ENCODE data around the gene PACSIN2. TPM values are rescaled to one million over a fixed set of nuclear protein-coding genes. Genes with fewer than 3 reads are reported as not detected.
A peak's percentile ranks its signal among the peaks of the same experiment; 100 is the strongest.

The PACSIN2 gene
- total RNA-seq, 1 donor from 2014 or later: 48.6 TPM

DNA sequence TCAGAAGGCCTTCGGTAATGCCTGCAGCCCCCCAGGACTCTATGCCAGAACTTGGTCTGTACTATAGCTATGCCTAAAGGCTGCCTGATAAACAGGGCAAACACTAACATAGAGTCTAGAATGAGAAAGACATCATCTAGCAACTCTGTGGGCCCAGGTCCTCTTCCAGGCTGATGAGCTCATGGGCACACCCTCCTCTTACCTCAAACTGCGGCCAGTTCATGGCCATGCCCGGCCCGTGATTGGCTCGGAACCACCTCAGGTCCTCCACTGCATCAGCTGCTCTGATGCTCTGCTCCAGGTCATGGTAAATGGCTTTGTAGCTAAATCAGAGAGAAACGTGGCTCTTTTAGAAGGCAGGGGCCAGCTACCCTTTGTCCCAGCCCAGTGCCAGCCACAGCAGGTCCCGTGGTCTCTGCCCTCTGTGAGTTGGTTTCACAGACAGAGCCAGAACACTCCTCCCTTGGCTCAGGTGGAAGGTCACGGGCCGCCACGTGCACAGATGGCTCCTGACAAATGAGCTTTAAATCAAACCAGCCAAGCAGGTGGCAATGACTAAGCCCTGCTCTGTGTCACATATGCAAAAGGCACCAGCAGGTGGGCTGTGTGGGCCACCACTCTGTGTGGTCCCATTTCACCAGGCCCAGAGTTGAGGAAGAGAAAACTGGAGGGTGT lies 132.8 kb downstream of the PACSIN2 start:
- intact Hi-C loops (cut with DNase I): no loop called here
- ATAC-seq: no peak

DNA sequence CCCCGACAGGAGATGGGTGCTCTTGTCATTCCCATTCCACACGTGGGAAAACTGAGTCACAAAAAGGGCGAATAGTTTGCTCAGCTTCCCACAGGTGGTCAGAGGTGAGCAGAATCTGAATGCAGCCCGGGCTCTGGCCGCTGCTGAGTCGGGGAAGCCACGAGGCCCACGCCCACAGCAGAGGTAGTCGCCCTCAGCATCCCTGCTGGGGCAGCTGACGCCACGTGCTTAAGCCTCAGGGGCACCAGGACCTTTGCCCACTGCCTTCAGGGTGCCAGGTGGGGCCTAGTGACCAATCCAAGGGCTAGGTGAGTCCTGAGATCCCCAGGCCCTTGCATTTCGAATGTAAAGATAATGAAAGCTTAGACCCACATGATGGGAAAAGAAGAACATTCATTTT lies 133.7 kb downstream of the PACSIN2 start:
- DNase-seq (ENCODE audit: low spot score): no peak
- intact Hi-C loops (cut with DNase I): no loop called here
- no peak for ATAC-seq

More for the DNA sequence above, 132.8 kb downstream of the PACSIN2 start:
- no peak for DNase-seq (ENCODE audit: low spot score)

DNA sequence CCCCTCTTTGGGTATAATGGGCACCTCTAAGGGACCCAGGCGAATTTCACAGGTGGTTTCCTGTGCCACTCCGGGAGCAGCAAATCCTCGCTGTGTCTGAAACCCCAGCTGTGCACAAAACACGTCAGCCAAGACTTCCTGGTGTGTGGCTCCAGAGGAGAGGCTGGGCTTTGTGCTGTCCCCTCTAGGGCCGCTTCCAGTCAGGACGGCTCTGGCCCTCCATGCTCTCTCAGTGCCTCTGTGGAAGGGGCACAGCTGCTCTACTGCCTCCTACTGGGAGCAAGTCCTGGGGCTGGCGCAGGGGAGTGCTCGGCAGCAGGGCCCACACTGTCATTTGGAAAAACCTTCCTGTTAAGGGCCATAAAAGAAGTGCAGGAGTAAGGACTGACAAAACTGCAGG lies 134.1 kb downstream of the PACSIN2 start:
- DNase-seq (ENCODE audit: low spot score): no peak
- ATAC-seq: no peak
- intact Hi-C loops (cut with DNase I): no loop called here

GRCh38 chr22:42879371-42880021 lies 135.5 kb downstream of the PACSIN2 start:
- DNase-seq (ENCODE audit: low spot score) (no peak), ATAC-seq (no peak)
- intact Hi-C loops (cut with DNase I): no loop called here

GRCh38 chr22:42878561-42879305 lies 136.2 kb downstream of the PACSIN2 start:
- ATAC-seq (no peak), DNase-seq (ENCODE audit: low spot score) (no peak)
- intact Hi-C loops (cut with DNase I): no loop called here

- ATAC-seq: no peak
- DNase-seq (ENCODE audit: low spot score): no peak
- intact Hi-C loops (cut with DNase I): no loop called here
These were observed 137.2 kb downstream of the PACSIN2 start for GRCh38 chr22:42877597-42878340.

GRCh38 chr22:42877158-42877557 lies 137.8 kb downstream of the PACSIN2 start:
- intact Hi-C loops (cut with DNase I): no loop called here
- DNase-seq (ENCODE audit: low spot score): no peak
- ATAC-seq: no peak

DNA sequence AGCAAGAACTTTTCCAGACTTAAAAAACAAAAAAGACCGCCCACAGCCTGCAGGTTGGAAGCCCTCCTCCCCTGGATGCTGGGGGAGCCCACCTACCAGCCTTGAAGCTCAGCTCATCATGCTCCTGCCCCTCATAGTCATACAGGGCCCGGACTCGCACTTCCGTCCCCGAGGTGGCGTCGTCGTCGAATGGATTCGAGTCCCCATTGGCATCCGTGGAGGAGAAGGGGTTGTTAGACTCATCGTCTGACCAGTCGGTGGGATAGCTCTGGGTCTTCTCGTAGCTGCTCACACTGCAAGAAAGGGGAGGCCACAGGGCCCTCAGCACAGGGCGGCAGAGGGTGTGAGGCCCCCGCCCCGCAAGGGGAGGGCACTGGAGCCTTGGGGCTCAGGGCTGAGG lies 138.9 kb downstream of the PACSIN2 start:
- intact Hi-C loops (cut with DNase I): no loop called here
- DNase-seq (ENCODE audit: low spot score): no peak
- ATAC-seq: no peak

DNA sequence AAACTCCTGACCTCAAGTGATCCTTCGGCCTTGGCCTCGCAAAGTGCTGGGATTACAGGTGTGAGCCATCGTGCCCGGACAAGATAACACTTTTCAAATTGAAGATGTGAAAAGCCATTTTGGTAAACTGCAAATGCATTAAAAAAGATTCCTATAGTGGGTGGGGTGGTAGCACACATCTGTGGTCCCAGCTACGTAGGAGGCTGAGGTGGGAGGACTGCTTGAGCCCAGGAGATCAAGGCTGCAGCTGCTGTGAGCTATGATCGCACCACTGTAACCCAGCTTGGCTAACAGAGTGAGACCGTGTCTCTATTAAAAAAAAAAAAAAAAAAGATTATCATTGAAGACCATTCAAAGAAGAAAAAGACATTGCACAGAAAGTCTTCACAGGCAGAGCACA lies 140.9 kb downstream of the PACSIN2 start:
- DNase-seq (ENCODE audit: low spot score): no peak
- no peak for ATAC-seq
- intact Hi-C loops (cut with DNase I): no loop called here

- no peak for DNase-seq (ENCODE audit: low spot score)
- intact Hi-C loops (cut with DNase I): no loop called here
- no peak for ATAC-seq
These were observed 141.6 kb downstream of the PACSIN2 start for GRCh38 chr22:42873356-42873755.

- intact Hi-C loops (cut with DNase I): no loop called here
- DNase-seq (ENCODE audit: low spot score): no peak
- ATAC-seq: no peak
These were observed 142.1 kb downstream of the PACSIN2 start for GRCh38 chr22:42872821-42873220.

GRCh38 chr22:42871146-42872050 lies 143.6 kb downstream of the PACSIN2 start:
- intact Hi-C loops (cut with DNase I): no loop called here
- DNase-seq (ENCODE audit: low spot score) (no peak), ATAC-seq (no peak)

GRCh38 chr22:42869888-42870480 lies 145.0 kb downstream of the PACSIN2 start:
- no peak for ATAC-seq
- intact Hi-C loops (cut with DNase I): no loop called here
- no peak for DNase-seq (ENCODE audit: low spot score)

DNA sequence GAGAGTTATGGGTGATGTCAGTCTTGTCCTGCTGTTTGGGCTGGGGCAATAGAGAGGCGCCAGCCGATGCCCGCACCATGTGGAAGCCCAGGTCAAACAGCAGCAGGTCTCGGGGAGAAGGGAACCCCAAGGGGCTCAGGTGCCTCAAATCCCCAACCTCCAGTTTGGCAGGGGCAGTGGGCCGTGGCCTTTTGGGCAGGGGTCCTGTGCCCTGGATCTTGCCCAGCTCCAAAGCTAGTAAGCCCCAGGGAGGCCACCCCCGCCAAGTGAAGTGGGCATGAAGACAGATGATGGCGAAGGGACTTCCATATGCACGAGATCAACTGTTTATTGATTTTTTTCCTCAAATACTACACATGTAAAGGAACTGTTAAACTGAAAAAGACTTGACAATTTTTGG lies 145.5 kb downstream of the PACSIN2 start:
- DNase-seq (ENCODE audit: low spot score) (no peak), ATAC-seq (no peak)
- intact Hi-C loops (cut with DNase I): no loop called here

DNA sequence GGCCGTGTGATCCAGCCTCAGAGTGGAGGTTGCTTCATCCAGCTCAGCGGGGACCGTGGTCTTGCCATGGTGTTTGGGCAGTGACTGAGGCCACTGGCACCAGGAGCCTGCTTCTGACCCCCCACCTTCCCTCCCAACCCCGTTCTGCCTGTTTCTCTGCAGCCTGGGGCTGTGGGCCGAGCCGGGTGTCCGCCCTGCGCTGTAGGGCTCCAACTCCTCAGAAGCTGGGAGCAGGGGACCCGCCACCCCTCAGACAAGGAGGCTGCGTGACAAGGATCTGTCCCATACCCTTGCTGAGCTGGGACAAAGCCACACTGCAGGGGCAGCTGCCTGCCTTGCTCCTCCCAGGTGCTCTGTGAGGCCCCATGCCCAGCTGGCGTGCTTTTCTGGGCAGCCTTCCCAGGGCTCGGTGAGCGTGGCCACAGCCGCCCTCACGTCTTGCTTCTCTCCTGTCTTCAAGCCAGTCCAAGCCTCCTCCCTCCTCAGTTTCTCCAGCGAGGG lies 146.1 kb downstream of the PACSIN2 start:
- ATAC-seq (peak; percentile 37), DNase-seq (ENCODE audit: low spot score) (no peak)
- intact Hi-C loops (cut with DNase I): no loop called here

- ATAC-seq (no peak), DNase-seq (ENCODE audit: low spot score) (no peak)
- intact Hi-C loops (cut with DNase I): no loop called here
These were observed 148.8 kb downstream of the PACSIN2 start for GRCh38 chr22:42866100-42866499.

- intact Hi-C loops (cut with DNase I): no loop called here
- DNase-seq (ENCODE audit: low spot score) (no peak), ATAC-seq (no peak)
These were observed 149.4 kb downstream of the PACSIN2 start for GRCh38 chr22:42865536-42865935.

GRCh38 chr22:42863349-42863961 lies 151.5 kb downstream of the PACSIN2 start:
- DNase-seq (ENCODE audit: low spot score) (no peak), ATAC-seq (no peak)
- intact Hi-C loops (cut with DNase I): no loop called here

All from sciatic nerve (tissue), 2 donors.